Vagina (tissue), 2 donors: ENCODE data around the gene DHRS2.

ENCODE experiments used
- CTCF ChIP-seq, 3 experiments: fragments of 450-650 bp in 2 of 3; fragments of 200-600 bp in 1 of 3; sonication (generic) in 1 of 3; IDR thresholded peaks; one replicate each; pipeline ENCODE4 v1.5.1; 2017 to 2019; ENCODE audit warnings: antibody characterized with exemption in 3 of 3, mild to moderate bottlenecking in 2 of 3, moderate library complexity in 2 of 3
- POLR2A ChIP-seq, 2 donors: fragments of 450-650 bp; IDR thresholded peaks; one replicate each; pipeline ENCODE4 v1.6.1; 2017; ENCODE audit warnings: antibody characterized with exemption in 2 of 2, mild to moderate bottlenecking in 2 of 2, moderate library complexity in 2 of 2
- POLR2AphosphoS5 ChIP-seq, 2 donors: sonication (generic); formaldehyde crosslinking; IDR thresholded peaks; one replicate each; pipeline ENCODE4 v1.9.0; 2017; ENCODE audit warnings: antibody characterized with exemption in 2 of 2, mild to moderate bottlenecking in 2 of 2, low read depth in 1 of 2; ENCODE audit not compliant: insufficient read depth in 1 of 2

- TF ChIP-seq POLR2A (IDR thresholded peaks at IDR 0.05): no peak
- TF ChIP-seq POLR2AphosphoS5 (IDR thresholded peaks at IDR 0.05; ENCODE audit: insufficient read depth in 1 of 2, low read depth in 1 of 2): no peak
- no peak for TF ChIP-seq CTCF (IDR thresholded peaks at IDR 0.05)
Observed at GRCh38 chr14:23638414-23639047, 2.4 kb downstream of the DHRS2 start.
